Mammary epithelial cell (primary cell): ENCODE results near the gene MAD1L1.

Experiments used
- EZH2 ChIP-seq: IDR thresholded peaks from 2 replicates; pipeline ENCODE4 v1.6.1; 2012; ENCODE audit warnings: low read length, inconsistent platforms, borderline replicate concordance
- TF ChIP-seq, protein P1 (sequence below), 2 donors: IDR thresholded peaks in 1 of 2; conservative IDR thresholded peaks in 1 of 2; 2 replicates each; pipeline ENCODE4 v1.5.1; 2011 to 2012; ENCODE audit warnings: inconsistent platforms in 2 of 2, low read length in 2 of 2, mild to moderate bottlenecking in 2 of 2, control low read depth in 1 of 2, low read depth in 1 of 2; ENCODE audit not compliant: insufficient read depth in 1 of 2; ENCODE audit errors: extremely low read depth in 1 of 2

DNA sequence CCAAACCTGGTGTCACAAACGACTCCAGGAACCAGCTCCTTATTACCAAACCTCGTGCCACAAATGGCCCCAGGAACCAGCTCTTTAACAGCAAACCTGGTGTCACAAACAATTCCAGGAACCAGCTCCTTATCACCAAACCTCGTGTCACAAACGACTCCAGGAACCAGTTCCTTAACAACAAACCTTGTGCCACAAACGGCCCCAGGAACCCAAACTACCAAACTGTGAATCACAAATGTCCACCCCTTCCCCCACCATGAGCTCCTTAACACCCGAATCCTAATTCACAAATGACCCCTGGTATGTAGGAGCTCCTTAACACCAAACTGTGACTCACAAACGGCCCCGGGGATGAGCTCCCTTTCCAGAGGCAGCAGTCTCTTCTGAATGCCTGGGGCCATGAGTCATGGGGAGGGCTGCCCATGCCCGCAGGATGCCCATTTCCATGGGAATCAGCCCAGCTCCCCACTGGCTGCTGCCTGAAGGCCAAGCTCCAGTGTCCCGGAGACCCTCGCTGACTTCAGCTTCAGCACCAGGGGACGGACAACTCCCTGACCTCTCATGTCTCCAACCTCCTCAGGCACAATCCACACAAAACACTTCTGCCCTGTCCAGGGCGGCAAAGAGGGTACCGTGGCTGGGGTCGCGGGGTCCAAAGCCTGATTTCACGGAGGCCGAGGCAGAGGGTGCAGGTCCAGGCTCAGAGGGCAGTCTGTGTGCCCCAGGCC, 349.5 kb downstream of the MAD1L1 start:
- TF ChIP-seq, protein P1, sequence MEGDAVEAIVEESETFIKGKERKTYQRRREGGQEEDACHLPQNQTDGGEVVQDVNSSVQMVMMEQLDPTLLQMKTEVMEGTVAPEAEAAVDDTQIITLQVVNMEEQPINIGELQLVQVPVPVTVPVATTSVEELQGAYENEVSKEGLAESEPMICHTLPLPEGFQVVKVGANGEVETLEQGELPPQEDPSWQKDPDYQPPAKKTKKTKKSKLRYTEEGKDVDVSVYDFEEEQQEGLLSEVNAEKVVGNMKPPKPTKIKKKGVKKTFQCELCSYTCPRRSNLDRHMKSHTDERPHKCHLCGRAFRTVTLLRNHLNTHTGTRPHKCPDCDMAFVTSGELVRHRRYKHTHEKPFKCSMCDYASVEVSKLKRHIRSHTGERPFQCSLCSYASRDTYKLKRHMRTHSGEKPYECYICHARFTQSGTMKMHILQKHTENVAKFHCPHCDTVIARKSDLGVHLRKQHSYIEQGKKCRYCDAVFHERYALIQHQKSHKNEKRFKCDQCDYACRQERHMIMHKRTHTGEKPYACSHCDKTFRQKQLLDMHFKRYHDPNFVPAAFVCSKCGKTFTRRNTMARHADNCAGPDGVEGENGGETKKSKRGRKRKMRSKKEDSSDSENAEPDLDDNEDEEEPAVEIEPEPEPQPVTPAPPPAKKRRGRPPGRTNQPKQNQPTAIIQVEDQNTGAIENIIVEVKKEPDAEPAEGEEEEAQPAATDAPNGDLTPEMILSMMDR (conservative IDR thresholded peaks at IDR 0.05 in 1 of 2, IDR thresholded peaks at IDR 0.05 in 1 of 2; ENCODE audit: extremely low read depth in 1 of 2, insufficient read depth in 1 of 2, low read depth in 1 of 2, low read length in 2 of 2) = no peak
- TF ChIP-seq EZH2 = no peak
